Activated CD8-positive, alpha-beta T cell treated with anti-CD3 and anti-CD28 coated beads, Interleukin-2, amount 10 ng/mL, durations not matched to agents 7 days and 5 days (primary cell): ENCODE measurements around the gene NDST1. TPM values are rescaled to one million over a fixed set of nuclear protein-coding genes. Genes with fewer than 3 reads are reported as not detected.
"Not testable (repeated sequence)": the region's sequence is repeated elsewhere in the genome, so short reads cannot be mapped to it uniquely, and the experiment has no call there.

ENCODE experiments used
- ATAC-seq: fragments of 150-1000 bp; cut with Tn5 transposase; one replicate; pipeline ENCODE4 v1.10.0; 2021; ENCODE audit warnings: moderate library complexity
- CTCF ChIA-PET: fragments of 350-600 bp; sonication (Branson Sonifier 250); formaldehyde crosslinking; loops from one replicate; lab custom pipeline; 2021; ENCODE audit warnings: antibody characterized with exemption; lab: Charles Lee
- POLR2A ChIA-PET: fragments of 350-600 bp; sonication (Branson Sonifier 250); formaldehyde crosslinking; loops from one replicate; lab custom pipeline; 2021; ENCODE audit warnings: antibody characterized with exemption; lab: Charles Lee
- DNase-seq: peaks from one replicate; pipeline ENCODE4 v3.0.0-alpha.2; 2020
- H3K27ac Mint-ChIP-seq: one replicate; pipeline ENCODE4 v1.8.0; 2021; ENCODE audit warnings: mild to moderate bottlenecking, mixed read lengths
- H3K27me3 Mint-ChIP-seq: one replicate; pipeline ENCODE4 v1.8.0; 2021; ENCODE audit warnings: low read depth, mixed read lengths
- H3K36me3 Mint-ChIP-seq: one replicate; pipeline ENCODE4 v1.8.0; 2021; ENCODE audit warnings: low read depth, mixed read lengths
- H3K4me1 Mint-ChIP-seq: one replicate; pipeline ENCODE4 v1.8.0; 2021; ENCODE audit warnings: low read depth, mixed read lengths
- H3K4me3 Mint-ChIP-seq: one replicate; pipeline ENCODE4 v1.8.0; 2021; ENCODE audit warnings: mild to moderate bottlenecking, mixed read lengths
- H3K9me3 Mint-ChIP-seq: one replicate; pipeline ENCODE4 v1.8.0; 2022; ENCODE audit warnings: mixed read lengths; ENCODE audit not compliant: insufficient read depth
- total RNA-seq, 2 experiments: library from RNA; stranded (reverse); gene quantifications; one replicate each; pipeline ENCODE4 v1.2.3, GENCODE V29; 2021

The NDST1 gene
- total RNA-seq, 2 experiments from 2014 or later, result 0.63 TPM

- Mint-ChIP-seq H3K4me1 (peaks cover 3% of the 10 kb centered on the region), H3K4me3 (no peak overlapping the region), H3K36me3 (no peaks in the 10 kb centered on the region), H3K27me3 (no peaks in the 10 kb centered on the region), H3K27ac (no peak overlapping the region), H3K9me3 (no peaks in the 10 kb centered on the region)
- ChIA-PET POLR2A (no interaction called here), CTCF (interaction anchor here (1.4 kb wide), 1 partner anchor 50 kb away, joined by 3 read pairs; no protein-coding TSS in a partner anchor)
- no peak for ATAC-seq
- DNase-seq, result no peak
Observed at GRCh38 chr5:150510460-150511263, 2.7 kb downstream of the NDST1 start.

- H3K36me3 Mint-ChIP-seq, result no peaks in the 10 kb centered on the region
- POLR2A ChIA-PET, result no interaction called here
- H3K4me3 Mint-ChIP-seq, result no peak overlapping the region
- no peaks in the 10 kb centered on the region for H3K9me3 Mint-ChIP-seq
- no peaks in the 10 kb centered on the region for H3K27me3 Mint-ChIP-seq
- ATAC-seq (no peak), DNase-seq (no peak)
- no peak overlapping the region for H3K27ac Mint-ChIP-seq
- CTCF ChIA-PET, result interaction anchor here (1.4 kb wide), 1 partner anchor 49 kb away, joined by 3 read pairs; no protein-coding TSS in a partner anchor
- peaks cover 3% of the 10 kb centered on the region for H3K4me1 Mint-ChIP-seq
Observed at GRCh38 chr5:150511578-150512367, 3.8 kb downstream of the NDST1 start.

- H3K36me3 Mint-ChIP-seq, result no peaks in the 10 kb centered on the region
- ChIA-PET POLR2A (no interaction called here), CTCF (no interaction called here)
- no peak overlapping the region for H3K27ac Mint-ChIP-seq
- no peaks in the 10 kb centered on the region for H3K9me3 Mint-ChIP-seq
- H3K4me3 Mint-ChIP-seq, result no peak overlapping the region
- no peaks in the 10 kb centered on the region for H3K27me3 Mint-ChIP-seq
- H3K4me1 Mint-ChIP-seq, result peaks cover 3% of the 10 kb centered on the region
- ATAC-seq, result no peak
- DNase-seq, result no peak
Observed at GRCh38 chr5:150512368-150512747, 4.4 kb downstream of the NDST1 start.

GRCh38 chr5:150513375-150514309 lies 5.7 kb downstream of the NDST1 start:
- H3K27ac Mint-ChIP-seq, result no peak overlapping the region
- no peaks in the 10 kb centered on the region for H3K36me3 Mint-ChIP-seq
- no peaks in the 10 kb centered on the region for H3K27me3 Mint-ChIP-seq
- ATAC-seq, result no peak
- no peaks in the 10 kb centered on the region for H3K9me3 Mint-ChIP-seq
- no peak overlapping the region for H3K4me3 Mint-ChIP-seq
- peak; percentile 27 for DNase-seq
- H3K4me1 Mint-ChIP-seq, result peaks cover 3% of the 10 kb centered on the region
- ChIA-PET POLR2A (no interaction called here), CTCF (interaction anchor here (0.9 to 1.2 kb wide), 3 partner anchors 11 to 56 kb away, joined by 3 read pairs; no protein-coding TSS in a partner anchor)

GRCh38 chr5:150514708-150515211 lies 6.8 kb downstream of the NDST1 start:
- H3K9me3 Mint-ChIP-seq, result no peaks in the 10 kb centered on the region
- CTCF ChIA-PET, result no interaction called here

GRCh38 chr5:150515446-150515845 lies 7.5 kb downstream of the NDST1 start:
- ChIA-PET CTCF (interaction anchor here (1.7 kb wide), 1 partner anchor 57 kb away, joined by 5 read pairs; no protein-coding TSS in a partner anchor), POLR2A (no interaction called here)
- Mint-ChIP-seq H3K9me3 (no peaks in the 10 kb centered on the region), H3K27me3 (no peaks in the 10 kb centered on the region), H3K27ac (no peak overlapping the region), H3K4me3 (no peak overlapping the region), H3K36me3 (no peaks in the 10 kb centered on the region), H3K4me1 (peaks cover 3% of the 10 kb centered on the region)
- no peak for DNase-seq
- no peak for ATAC-seq

More at GRCh38 chr5:150514708-150515211, 6.8 kb downstream of the NDST1 start:
- DNase-seq (no peak), ATAC-seq (no peak)
- Mint-ChIP-seq H3K36me3 (no peaks in the 10 kb centered on the region), H3K4me1 (peaks cover 3% of the 10 kb centered on the region), H3K4me3 (no peak overlapping the region), H3K27me3 (no peaks in the 10 kb centered on the region), H3K27ac (no peak overlapping the region)
- POLR2A ChIA-PET, result no interaction called here

- POLR2A ChIA-PET, result no interaction called here
- no peaks in the 10 kb centered on the region for H3K9me3 Mint-ChIP-seq
- no peaks in the 10 kb centered on the region for H3K27me3 Mint-ChIP-seq
- peaks cover 3% of the 10 kb centered on the region for H3K4me1 Mint-ChIP-seq
- no peak overlapping the region for H3K4me3 Mint-ChIP-seq
- CTCF ChIA-PET, result interaction anchor here (1.7 kb wide), 1 partner anchor 57 kb away, joined by 5 read pairs; no protein-coding TSS in a partner anchor
- no peak overlapping the region for H3K27ac Mint-ChIP-seq
- ATAC-seq (no peak), DNase-seq (no peak)
- H3K36me3 Mint-ChIP-seq, result no peaks in the 10 kb centered on the region
Observed at GRCh38 chr5:150516011-150516410, 8.1 kb downstream of the NDST1 start.

- CTCF ChIA-PET, result interaction anchor here (1.7 kb wide), 1 partner anchor 59 kb away, joined by 5 read pairs; no protein-coding TSS in a partner anchor
- H3K27me3 Mint-ChIP-seq, result no peaks in the 10 kb centered on the region
- ATAC-seq (no peak), DNase-seq (no peak)
- no peak overlapping the region for H3K27ac Mint-ChIP-seq
- POLR2A ChIA-PET, result no interaction called here
- H3K4me1 Mint-ChIP-seq, result peaks cover 3% of the 10 kb centered on the region
- H3K4me3 Mint-ChIP-seq, result no peak overlapping the region
- no peaks in the 10 kb centered on the region for H3K9me3 Mint-ChIP-seq
- H3K36me3 Mint-ChIP-seq, result no peaks in the 10 kb centered on the region
Observed at GRCh38 chr5:150517272-150518152, 9.6 kb downstream of the NDST1 start.

GRCh38 chr5:150518712-150519559 lies 11.0 kb downstream of the NDST1 start:
- ATAC-seq, POLR2A ChIA-PET, H3K4me3 Mint-ChIP-seq, CTCF ChIA-PET, H3K4me1 Mint-ChIP-seq, H3K36me3 Mint-ChIP-seq, H3K27me3 Mint-ChIP-seq, H3K9me3 Mint-ChIP-seq, DNase-seq, H3K27ac Mint-ChIP-seq: not testable (repeated sequence)

- no peak for DNase-seq
- H3K4me3 Mint-ChIP-seq, result no peak overlapping the region
- ChIA-PET POLR2A (no interaction called here), CTCF (interaction anchor here (1.0 kb wide), 1 partner anchor 25 kb away, joined by 3 read pairs; no protein-coding TSS in a partner anchor)
- peaks cover 3% of the 10 kb centered on the region for H3K4me1 Mint-ChIP-seq
- H3K36me3 Mint-ChIP-seq, result no peaks in the 10 kb centered on the region
- peak overlapping the region; percentile 1 for H3K27ac Mint-ChIP-seq
- no peak for ATAC-seq
- no peaks in the 10 kb centered on the region for H3K27me3 Mint-ChIP-seq
- H3K9me3 Mint-ChIP-seq, result no peaks in the 10 kb centered on the region
Observed at GRCh38 chr5:150519560-150519945, 11.6 kb downstream of the NDST1 start.
